ENCODE measurements around the gene CEACAM18.
"Not testable (repeated sequence)": the region's sequence is repeated elsewhere in the genome, so short reads cannot be mapped to it uniquely, and the experiment has no call there.

CEACAM18 gene

GRCh38 chr19:51461723-51462161, 16.6 kb upstream of the CEACAM18 start:
- DNase-seq = peak in 14 of 58 donors; percentile 8 to 39 (median 26)

- no peak for DNase-seq
These were observed 16.1 kb upstream of the CEACAM18 start for GRCh38 chr19:51462276-51462675.

- no peak for DNase-seq
These were observed 15.7 kb upstream of the CEACAM18 start for GRCh38 chr19:51462681-51463080.

DNA sequence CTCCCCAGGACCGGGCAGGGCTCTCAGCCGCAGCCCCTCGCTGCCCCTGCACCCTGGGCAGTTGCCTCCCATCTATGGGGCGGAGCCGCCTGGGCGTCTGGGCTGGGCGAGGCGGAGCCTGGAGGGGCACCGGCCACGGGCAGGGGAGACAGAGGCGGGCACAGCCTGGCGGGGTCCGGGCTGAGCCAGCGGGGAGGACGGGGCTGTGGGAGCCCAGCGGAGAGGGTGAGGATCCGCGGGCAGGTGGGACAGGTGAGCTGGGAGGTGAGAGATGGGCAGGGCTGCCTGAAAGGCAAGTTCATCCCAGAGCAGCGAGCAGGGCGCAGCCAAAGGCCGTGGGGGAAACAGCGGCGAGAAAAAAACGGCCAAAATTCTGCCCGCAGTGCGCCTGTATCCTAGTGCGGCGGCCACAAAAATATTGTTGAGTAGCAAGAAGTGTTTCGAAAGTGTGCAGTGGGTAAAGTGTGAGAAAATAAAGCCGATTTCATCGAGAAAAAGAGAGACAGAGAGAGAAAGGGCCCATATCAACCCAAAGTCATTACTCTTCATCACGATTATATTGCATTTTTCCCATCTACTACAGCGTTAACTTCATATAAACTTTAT, 14.3 kb upstream of the CEACAM18 start:
- DNase-seq = not testable (repeated sequence)

DNA sequence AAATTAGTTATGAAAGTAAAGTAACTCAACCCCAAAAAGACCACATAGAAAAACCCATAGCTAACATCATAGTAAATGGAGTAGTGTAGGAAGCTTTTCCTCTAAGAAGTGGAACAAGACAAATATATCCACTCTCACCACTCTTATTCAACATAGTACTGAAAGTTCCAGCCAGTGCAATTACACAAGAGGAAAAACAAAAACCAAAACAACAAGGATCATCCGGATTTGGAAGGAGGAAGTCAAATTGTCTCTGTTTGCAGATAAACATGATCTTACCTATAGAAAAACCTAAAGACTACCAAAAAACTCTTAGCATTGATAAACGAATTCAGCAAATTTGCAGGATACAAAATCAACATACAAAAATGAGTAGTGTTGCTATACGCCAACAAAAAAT, 11.6 kb upstream of the CEACAM18 start:
- DNase-seq = no peak

DNA sequence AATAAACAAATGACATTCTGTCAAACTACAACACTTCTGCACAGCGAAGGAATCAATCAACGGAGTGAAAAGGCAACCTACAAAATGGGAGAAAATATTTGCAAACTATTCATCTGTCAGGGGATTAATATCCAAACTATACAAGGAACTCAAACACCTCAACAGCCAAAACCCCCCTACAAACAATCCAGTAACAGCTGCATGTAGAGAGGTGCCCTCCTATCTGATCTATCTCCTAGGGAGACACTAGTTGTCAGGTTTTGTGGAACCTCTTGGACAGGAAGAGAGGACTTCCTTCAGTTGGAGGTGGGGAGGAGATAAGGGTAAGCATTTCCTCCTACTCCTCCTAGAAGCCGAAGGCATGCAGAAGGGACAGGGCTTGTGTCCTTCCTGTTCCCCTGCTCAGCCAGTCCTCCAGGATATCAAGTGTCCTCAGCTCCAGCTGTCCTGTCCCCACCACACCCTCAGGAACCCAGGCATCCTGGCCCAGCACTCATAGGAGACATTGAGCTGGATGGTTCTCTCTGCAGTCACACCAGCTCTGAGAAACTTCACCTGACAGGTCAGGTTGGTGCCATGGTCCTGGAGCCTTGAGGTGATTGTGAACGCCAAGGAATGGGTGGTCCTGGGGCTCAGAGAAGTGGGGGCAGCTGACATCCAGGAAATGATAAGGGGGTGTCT, 10.3 kb upstream of the CEACAM18 start:
- DNase-seq = no peak

GRCh38 chr19:51468545-51468920, 9.8 kb upstream of the CEACAM18 start:
- no peak for DNase-seq

DNA sequence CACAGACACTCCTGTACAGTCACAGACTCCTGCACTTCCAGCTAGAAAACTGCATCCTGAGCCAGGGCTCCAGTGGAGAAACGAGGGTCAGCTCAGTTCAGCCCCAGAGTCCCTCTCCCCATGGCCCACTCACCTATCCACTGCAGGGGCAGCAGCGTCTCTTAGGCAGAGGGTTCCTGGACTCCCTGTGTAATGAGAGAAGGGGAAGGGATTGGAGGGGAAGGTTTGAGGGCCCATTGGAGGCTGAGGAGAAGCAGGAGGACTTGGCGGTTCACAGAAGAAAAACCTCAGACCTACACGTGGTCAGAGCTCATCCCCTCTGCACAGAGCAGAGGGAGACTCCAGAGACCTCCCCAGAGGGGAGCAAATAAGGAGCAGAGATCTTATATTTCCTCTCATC, 9.2 kb upstream of the CEACAM18 start:
- DNase-seq = no peak

GRCh38 chr19:51469629-51470028, 8.7 kb upstream of the CEACAM18 start:
- DNase-seq = no peak

- no peak for DNase-seq
These were observed 7.4 kb upstream of the CEACAM18 start for GRCh38 chr19:51470966-51471365.

- no peak for DNase-seq
These were observed 6.8 kb upstream of the CEACAM18 start for GRCh38 chr19:51471527-51471926.

DNA sequence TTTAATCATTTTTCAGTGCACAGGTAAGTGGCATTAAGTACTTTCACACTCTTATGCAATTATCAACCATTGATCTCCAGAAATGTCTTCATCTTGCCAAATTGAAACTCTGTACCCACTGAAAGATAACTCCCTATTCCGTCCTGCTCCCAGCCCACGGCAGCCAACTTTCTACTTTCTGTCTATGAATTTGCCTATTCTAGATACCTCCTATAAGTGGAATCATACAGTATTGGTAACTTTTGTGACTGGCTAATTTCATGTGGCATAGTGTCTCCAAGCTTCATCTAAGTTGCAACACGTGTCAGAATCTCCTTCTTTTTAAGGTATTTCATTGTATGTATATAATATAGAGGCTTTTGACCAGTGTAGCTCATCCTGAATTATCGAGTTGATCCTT, 5.7 kb upstream of the CEACAM18 start:
- no peak for DNase-seq

DNA sequence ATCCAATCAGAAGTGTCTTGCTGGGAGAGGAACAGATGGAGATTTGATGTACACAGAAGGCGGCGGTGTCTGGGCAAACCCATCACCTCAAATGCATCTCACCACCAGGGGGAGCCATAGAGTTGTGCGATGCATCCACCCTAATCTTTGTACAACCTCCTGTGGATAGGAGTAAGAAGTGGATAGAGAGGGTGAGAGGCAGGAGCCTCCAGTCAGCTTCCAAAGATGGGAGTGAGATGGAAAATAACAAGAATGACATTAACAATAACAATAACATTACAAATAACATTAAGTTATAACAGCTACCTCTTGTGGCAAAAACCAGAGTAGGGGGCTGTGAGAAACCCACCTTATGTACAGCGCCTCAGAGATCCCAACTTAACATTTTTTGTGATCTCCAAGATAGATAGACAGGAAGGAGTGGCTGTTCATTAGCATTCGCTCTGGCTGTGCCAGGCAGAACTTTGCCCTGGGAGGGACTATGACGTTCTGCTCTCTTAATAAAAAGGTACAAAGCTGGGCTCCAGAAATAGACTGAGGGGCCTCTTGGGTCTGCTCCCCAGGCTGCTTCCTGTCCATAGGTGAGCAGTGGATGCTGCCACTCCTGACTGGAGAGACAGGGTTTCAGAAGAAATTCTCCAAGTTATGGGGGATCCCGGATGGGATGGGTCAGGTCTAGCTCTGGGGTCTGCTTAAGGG, 5.2 kb upstream of the CEACAM18 start:
- peak in 45 of 58 donors; percentile 2 to 81 (median 35) for DNase-seq

GRCh38 chr19:51476164-51476563, 2.2 kb upstream of the CEACAM18 start:
- no peak for DNase-seq

- DNase-seq = no peak
These were observed 995 bp upstream of the CEACAM18 start for GRCh38 chr19:51477344-51477743.

DNA sequence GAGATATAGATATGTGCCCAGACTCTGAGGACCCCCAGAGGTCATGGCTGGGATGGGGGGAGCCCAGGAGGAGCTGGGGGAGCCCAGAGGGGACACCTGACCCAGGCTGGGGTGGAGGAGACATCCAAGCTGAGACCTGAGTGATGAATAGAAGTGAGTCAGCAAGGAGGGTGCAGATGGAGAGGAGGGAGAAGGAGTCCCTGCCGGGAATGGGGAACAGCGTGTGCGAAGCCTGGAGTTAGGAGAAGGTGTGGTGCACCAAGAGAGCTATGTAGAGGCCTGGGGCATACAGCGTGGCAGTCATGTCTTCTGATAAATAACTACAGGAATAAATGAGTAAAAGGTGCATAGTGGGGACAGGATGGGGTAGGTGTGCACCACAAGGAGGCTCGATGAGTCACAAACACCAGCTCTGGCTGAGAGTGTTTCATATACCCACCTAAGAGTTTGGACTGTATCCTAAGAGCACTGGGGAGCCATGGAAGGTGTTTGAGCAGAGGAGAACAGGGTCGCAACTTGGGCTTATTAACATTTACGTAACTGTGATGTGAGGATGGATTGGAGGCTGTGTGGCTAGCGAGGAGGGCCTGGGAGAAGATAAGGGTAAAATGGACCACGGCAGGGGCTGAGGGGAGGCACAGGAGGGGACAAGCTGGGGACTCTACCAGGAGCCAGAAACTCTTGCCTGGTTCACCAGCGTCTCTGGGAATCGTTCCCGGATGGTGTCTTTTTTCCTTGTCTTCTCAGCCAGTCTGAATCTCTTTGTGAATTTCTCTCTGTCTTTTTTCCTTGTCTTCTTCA, 1.4 kb downstream of the CEACAM18 start:
- DNase-seq = no peak

GRCh38 chr19:51480590-51480989, 2.3 kb downstream of the CEACAM18 start:
- no peak for DNase-seq

DNA sequence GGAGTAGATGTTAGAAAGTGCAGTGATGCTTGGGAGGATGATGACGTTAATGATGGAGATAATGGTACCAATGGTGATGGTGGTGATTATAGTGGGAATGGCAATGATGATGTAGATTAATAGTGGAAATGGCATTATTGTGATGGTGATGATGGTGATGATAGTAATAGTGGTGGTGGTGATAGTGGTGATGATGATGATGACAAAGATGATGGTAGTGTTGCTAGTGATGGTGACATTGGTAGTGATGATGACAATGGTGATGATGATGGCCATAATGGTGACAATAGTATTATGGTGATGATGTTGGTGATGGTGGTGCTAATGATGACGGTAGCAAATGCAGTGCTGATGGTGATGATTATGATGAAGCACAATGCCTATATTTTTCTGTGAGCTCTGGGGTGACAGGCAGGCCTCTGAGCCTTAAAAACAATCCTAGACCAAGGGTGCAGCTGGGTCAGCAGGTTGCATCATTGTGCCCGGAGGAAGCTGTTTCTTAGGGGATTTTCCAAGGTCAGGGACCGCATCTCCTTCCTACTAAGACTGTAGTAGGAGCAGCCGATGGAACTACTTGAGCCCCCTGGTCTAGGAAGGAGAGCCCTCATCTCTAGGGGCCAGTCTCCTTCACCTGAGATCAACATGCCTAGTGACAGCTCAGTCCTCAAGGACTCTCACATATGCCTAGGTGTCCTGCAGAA, 7.8 kb downstream of the CEACAM18 start:
- no peak for DNase-seq

DNA sequence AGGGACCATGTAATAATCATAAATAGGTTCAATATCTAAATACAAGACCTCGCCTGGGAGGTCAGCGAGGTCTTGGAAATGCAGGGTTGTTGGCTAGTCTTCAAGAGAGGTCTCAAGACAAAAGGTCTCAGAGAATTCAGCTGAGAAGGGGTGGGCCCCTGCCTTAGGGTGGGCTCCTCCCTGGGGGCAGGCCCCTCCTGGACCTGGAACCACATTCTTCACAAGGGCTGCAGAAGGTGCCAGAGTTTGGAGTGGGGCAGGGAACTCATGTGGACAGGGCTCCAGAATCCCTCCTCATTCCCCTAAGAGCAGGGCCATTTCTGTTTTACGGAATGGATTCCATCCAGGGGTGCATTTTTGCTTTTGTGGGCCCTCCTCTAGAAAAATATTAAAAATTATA, 10.2 kb downstream of the CEACAM18 start:
- no peak for DNase-seq

GRCh38 chr19:51489113-51489512, 10.8 kb downstream of the CEACAM18 start:
- no peak for DNase-seq

DNA sequence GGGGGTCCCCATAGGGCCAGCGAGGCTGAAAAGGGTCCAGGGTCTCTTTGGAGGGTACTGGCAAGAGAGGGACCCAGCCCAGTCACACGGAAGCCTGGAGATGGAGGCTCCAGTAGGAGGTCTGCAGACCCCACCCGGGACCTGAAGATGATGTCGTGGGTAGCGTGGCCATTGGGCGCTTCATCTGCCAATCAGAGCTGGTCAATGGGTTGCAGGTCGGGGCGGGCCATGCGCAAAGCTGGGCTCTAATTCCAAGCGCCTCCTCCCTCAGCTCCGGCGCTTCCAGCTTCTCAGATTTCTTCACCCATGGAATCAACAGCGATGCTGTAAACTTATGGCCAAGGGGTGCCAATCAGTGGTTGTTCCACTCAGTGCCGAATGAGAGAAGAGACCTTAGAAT, 12.3 kb downstream of the CEACAM18 start:
- no peak for DNase-seq
